CD8-positive, alpha-beta memory T cell (primary cell): ENCODE results near the gene LRP8. TPM values are rescaled to one million over a fixed set of nuclear protein-coding genes. Genes with fewer than 3 reads are reported as not detected.

ENCODE experiments used
- CTCF ChIA-PET: fragments of 350-600 bp; sonication (Branson Sonifier 250); formaldehyde crosslinking; loops from one replicate; lab custom pipeline; 2021; ENCODE audit warnings: antibody characterized with exemption; lab: Charles Lee
- POLR2A ChIA-PET: fragments of 350-600 bp; sonication (Branson Sonifier 250); formaldehyde crosslinking; loops from one replicate; lab custom pipeline; 2021; ENCODE audit warnings: antibody characterized with exemption; lab: Charles Lee
- DNase-seq, 5 donors: peaks; one replicate each; pipeline versions ENCODE4 v3.0.0 to v3.0.0-alpha.2; 2020 to 2022; ENCODE audit warnings: mixed read lengths in 1 of 5
- H3K27ac ChIP-seq: one replicate; pipeline ENCODE4 v1.7.0; 2013; ENCODE audit warnings: low read depth, mild to moderate bottlenecking, low read length, moderate library complexity
- H3K27me3 ChIP-seq: 2 replicates; pipeline ENCODE4 v1.7.0; 2013; ENCODE audit warnings: low read length, mild to moderate bottlenecking; ENCODE audit not compliant: insufficient read depth, poor library complexity, severe bottlenecking
- H3K36me3 ChIP-seq: 2 replicates; pipeline ENCODE4 v1.7.0; 2013; ENCODE audit warnings: mild to moderate bottlenecking, low read length, moderate library complexity; ENCODE audit not compliant: insufficient read depth
- H3K4me1 ChIP-seq: 2 replicates; pipeline ENCODE4 v1.7.0; 2013; ENCODE audit warnings: mild to moderate bottlenecking, low read length, moderate library complexity; ENCODE audit not compliant: insufficient read depth
- H3K4me3 ChIP-seq: 2 replicates; pipeline ENCODE4 v1.7.0; 2013; ENCODE audit warnings: mild to moderate bottlenecking, low read length
- H3K9me3 ChIP-seq: 2 replicates; pipeline ENCODE4 v1.7.0; 2013; ENCODE audit warnings: mild to moderate bottlenecking, low read length
- H3K27ac Mint-ChIP-seq, 8 donors: one replicate each; pipeline ENCODE4 v1.8.0; 2020 to 2021; ENCODE audit warnings: mixed read lengths in 8 of 8, mild to moderate bottlenecking in 6 of 8, inconsistent platforms in 3 of 8, moderate library complexity in 3 of 8
- H3K27me3 Mint-ChIP-seq, 2 donors: one replicate each; pipeline ENCODE4 v1.8.0; 2020 to 2021; ENCODE audit warnings: mixed read lengths in 2 of 2, mild to moderate bottlenecking in 1 of 2, moderate library complexity in 1 of 2
- H3K36me3 Mint-ChIP-seq, 3 donors: one replicate each; pipeline ENCODE4 v1.8.0; 2020 to 2021; ENCODE audit warnings: mixed read lengths in 3 of 3, inconsistent platforms in 1 of 3, mild to moderate bottlenecking in 1 of 3
- H3K4me1 Mint-ChIP-seq, 3 donors: one replicate each; pipeline ENCODE4 v1.8.0; 2020 to 2021; ENCODE audit warnings: mixed read lengths in 3 of 3, inconsistent platforms in 1 of 3, mild to moderate bottlenecking in 1 of 3
- H3K4me3 Mint-ChIP-seq, 7 donors: one replicate each; pipeline ENCODE4 v1.8.0; 2020 to 2021; ENCODE audit warnings: mixed read lengths in 7 of 7, mild to moderate bottlenecking in 6 of 7, moderate library complexity in 4 of 7, inconsistent platforms in 2 of 7
- H3K9me3 Mint-ChIP-seq, 5 donors: one replicate each; pipeline ENCODE4 v1.8.0; 2020 to 2022; ENCODE audit warnings: mixed read lengths in 5 of 5, mild to moderate bottlenecking in 3 of 5, moderate library complexity in 2 of 5, inconsistent platforms in 1 of 5
- polyA plus RNA-seq: library from polyadenylated mRNA; unstranded; fragments of 300-500 nt; fragmentation: Illumina TruSeq; gene quantifications from one replicate; pipeline ENCODE4 v1.2.3, GENCODE V29; 2021
- total RNA-seq, 2 experiments: library from RNA; stranded (reverse); gene quantifications; one replicate each; pipeline ENCODE4 v1.2.3, GENCODE V29; 2021

LRP8 gene
- total and polyA plus RNA-seq, 3 experiments from 2014 or later = 2.7 to 49.7 (median 48.7) TPM

DNA sequence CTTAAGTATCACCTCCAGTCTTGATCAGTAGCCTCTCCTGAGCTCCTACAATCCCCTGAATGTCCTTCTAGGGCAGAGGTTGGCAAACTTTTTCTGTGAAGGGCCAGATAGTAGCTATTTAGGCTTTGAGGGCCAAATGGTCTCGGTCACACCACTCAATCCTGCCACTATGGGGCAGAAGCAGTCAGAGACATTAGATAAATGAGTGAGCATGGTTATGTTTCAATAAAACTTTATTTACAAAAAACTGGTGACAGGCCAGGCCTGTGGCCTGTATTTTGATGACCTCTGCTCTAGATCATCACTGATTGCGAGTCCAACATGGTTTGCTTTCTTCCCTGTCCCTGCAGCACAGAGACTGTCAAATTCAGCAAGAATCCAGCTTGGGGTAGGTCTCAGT lies 36.3 kb downstream of the LRP8 start:
- no peak overlapping the region for H3K4me3 ChIP-seq
- no peaks in the 10 kb centered on the region for H3K9me3 Mint-ChIP-seq
- ChIA-PET POLR2A (no interaction called here), CTCF (interaction anchor here (0.9 kb wide), 1 partner anchor 13 kb away, joined by 4 read pairs; no protein-coding TSS in a partner anchor)
- H3K4me1 ChIP-seq = peaks cover 26% of the 10 kb centered on the region
- peaks cover 0 to 9% (median 6%) of the 10 kb centered on the region in 3 donors for H3K36me3 Mint-ChIP-seq
- no peaks in the 10 kb centered on the region for H3K9me3 ChIP-seq
- H3K4me1 Mint-ChIP-seq = peaks cover 30 to 42% (median 41%) of the 10 kb centered on the region in 3 donors
- no peak overlapping the region for H3K27ac ChIP-seq
- no peak for DNase-seq
- no peaks in the 10 kb centered on the region for H3K36me3 ChIP-seq
- H3K27ac Mint-ChIP-seq = peak overlapping the region in 1 of 8 donors; percentile 4
- no peak overlapping the region for H3K4me3 Mint-ChIP-seq
- no peaks in the 10 kb centered on the region for H3K27me3 ChIP-seq
- H3K27me3 Mint-ChIP-seq = no peaks in the 10 kb centered on the region

DNA sequence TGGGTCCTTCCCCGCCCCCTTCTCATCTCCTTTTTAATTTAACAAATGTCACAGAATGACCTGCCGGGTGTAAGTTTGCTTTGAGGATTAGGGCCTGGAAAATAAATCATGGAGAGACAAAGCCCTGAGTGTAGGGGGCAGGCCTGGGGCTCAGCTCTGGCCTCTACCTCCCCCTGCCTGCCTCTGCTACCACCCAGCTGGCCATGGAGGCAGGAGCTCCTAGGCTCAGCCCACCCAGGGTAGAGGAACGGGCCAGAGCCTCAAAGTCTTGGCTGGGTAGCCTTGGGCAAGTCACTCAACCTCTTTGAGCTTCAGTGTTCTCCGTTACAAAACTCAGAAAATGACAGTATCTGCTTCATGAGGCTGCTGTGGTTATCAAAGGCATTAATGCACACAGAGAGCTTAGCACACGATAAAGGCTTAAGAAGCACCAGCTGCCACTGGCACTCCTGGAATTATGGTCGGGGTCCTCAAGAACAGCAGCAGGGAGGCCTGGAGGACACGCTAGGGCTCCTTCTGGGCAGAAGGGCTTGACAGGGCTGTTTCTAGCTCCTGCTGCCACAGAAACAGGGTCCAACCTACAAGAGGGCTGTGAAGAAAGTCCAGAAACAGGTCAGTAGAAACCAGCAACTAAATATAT lies 39.0 kb downstream of the LRP8 start:
- Mint-ChIP-seq H3K27ac (peak overlapping the region in 1 of 8 donors; percentile 68), H3K4me3 (no peak overlapping the region), H3K36me3 (peaks cover 0 to 9% (median 4%) of the 10 kb centered on the region in 3 donors), H3K9me3 (no peaks in the 10 kb centered on the region), H3K27me3 (no peaks in the 10 kb centered on the region), H3K4me1 (peaks cover 20 to 33% (median 27%) of the 10 kb centered on the region in 3 donors)
- Histone ChIP-seq H3K27ac (no peak overlapping the region), H3K4me1 (peaks cover 12% of the 10 kb centered on the region), H3K4me3 (no peak overlapping the region), H3K9me3 (no peaks in the 10 kb centered on the region), H3K36me3 (no peaks in the 10 kb centered on the region), H3K27me3 (no peaks in the 10 kb centered on the region)
- no peak for DNase-seq
- ChIA-PET POLR2A (interaction anchor here (0.6 kb wide), 1 partner anchor 151 kb away, joined by 3 read pairs; no protein-coding TSS in a partner anchor), CTCF (interaction anchor here (4.7 kb wide), 1 partner anchor 11 kb away, joined by 24 read pairs; no protein-coding TSS in a partner anchor)

DNA sequence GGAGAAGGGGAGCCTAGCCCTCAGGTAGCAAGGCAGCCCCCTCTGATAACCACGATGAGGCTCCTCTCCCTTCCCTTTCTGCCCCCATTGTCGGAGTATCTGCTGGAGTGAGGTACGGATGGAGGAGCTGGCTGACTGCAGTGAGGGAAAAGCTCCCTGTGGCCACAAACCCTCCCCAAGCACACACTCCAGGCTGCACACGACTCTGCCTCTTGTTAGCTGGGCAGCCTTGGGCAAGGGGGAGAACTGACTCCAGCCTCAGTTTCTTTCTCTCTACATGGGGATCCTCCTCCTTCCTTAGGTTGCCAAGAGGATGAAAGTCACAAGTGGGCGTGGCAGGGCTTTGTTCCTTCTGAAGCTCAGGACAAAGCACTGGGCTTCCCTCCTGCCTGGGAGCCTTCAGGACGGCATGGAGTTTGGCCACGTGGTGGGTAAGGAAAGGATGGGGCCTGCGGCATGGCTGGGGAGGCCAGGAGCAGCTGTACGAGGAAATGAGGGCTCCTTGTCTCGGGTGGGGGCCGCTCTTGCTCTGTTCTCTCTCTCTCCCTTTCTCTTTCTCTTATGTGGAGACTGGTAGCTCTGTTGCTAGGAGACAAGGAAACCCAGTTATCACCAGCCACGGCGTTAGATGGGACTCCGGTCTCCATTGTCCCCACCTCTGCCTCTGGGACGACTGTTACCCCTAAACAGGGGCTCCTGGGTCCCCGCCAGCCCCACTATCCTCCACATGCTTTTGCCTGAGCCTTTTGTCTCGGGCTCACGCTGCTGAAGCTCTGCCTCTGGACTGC lies 39.7 kb downstream of the LRP8 start:
- Histone ChIP-seq H3K9me3 (no peaks in the 10 kb centered on the region), H3K4me3 (no peak overlapping the region), H3K27ac (no peak overlapping the region), H3K36me3 (no peaks in the 10 kb centered on the region), H3K27me3 (no peaks in the 10 kb centered on the region), H3K4me1 (peaks cover 5% of the 10 kb centered on the region)
- no peaks in the 10 kb centered on the region for H3K9me3 Mint-ChIP-seq
- no peaks in the 10 kb centered on the region for H3K27me3 Mint-ChIP-seq
- H3K27ac Mint-ChIP-seq = peak overlapping the region in 1 of 8 donors; percentile 70
- no peak for DNase-seq
- peaks cover 0 to 9% (median 4%) of the 10 kb centered on the region in 3 donors for H3K36me3 Mint-ChIP-seq
- H3K4me1 Mint-ChIP-seq = peaks cover 14 to 25% (median 20%) of the 10 kb centered on the region in 3 donors
- no peak overlapping the region for H3K4me3 Mint-ChIP-seq
- POLR2A ChIA-PET = interaction anchor here (0.6 kb wide), 1 partner anchor 150 kb away, joined by 3 read pairs; no protein-coding TSS in a partner anchor
- CTCF ChIA-PET = interaction anchor here (1.6 to 4.7 kb wide), 2 partner anchors 10 to 103 kb away, joined by 3 to 24 read pairs; no protein-coding TSS in a partner anchor

DNA sequence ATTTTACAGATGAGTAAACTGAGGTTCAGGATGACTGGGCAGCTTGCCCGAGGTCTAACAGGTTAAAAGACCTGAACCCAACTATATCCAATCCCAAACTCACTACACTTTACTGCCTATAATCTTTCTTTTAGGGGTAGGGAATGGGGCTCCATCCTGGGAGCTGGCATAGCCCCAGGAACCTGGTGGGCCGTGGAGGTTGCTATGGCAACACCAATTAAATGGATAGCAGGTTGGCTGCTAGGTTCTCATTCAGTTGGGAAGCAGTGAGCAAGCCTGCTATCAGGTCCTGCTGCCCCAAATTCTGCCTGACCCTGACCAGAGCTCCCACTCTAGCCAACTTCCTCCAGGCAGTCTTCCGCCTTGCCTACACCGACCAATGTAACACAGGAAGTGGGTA lies 40.9 kb downstream of the LRP8 start:
- Histone ChIP-seq H3K27me3 (no peaks in the 10 kb centered on the region), H3K4me1 (no peaks in the 10 kb centered on the region), H3K9me3 (no peaks in the 10 kb centered on the region), H3K36me3 (no peaks in the 10 kb centered on the region), H3K27ac (no peak overlapping the region), H3K4me3 (no peak overlapping the region)
- H3K4me3 Mint-ChIP-seq = no peak overlapping the region
- peak overlapping the region in 1 of 8 donors; percentile 38 for H3K27ac Mint-ChIP-seq
- H3K4me1 Mint-ChIP-seq = peaks cover 6 to 17% (median 10%) of the 10 kb centered on the region in 3 donors
- no peak for DNase-seq
- ChIA-PET CTCF (interaction anchor here (0.8 to 4.7 kb wide), 4 partner anchors 9 to 109 kb away, joined by 3 to 24 read pairs (median 3); no protein-coding TSS in a partner anchor), POLR2A (no interaction called here)
- no peaks in the 10 kb centered on the region for H3K27me3 Mint-ChIP-seq
- H3K36me3 Mint-ChIP-seq = peaks cover 0 to 9% (median 4%) of the 10 kb centered on the region in 3 donors
- H3K9me3 Mint-ChIP-seq = no peaks in the 10 kb centered on the region

DNA sequence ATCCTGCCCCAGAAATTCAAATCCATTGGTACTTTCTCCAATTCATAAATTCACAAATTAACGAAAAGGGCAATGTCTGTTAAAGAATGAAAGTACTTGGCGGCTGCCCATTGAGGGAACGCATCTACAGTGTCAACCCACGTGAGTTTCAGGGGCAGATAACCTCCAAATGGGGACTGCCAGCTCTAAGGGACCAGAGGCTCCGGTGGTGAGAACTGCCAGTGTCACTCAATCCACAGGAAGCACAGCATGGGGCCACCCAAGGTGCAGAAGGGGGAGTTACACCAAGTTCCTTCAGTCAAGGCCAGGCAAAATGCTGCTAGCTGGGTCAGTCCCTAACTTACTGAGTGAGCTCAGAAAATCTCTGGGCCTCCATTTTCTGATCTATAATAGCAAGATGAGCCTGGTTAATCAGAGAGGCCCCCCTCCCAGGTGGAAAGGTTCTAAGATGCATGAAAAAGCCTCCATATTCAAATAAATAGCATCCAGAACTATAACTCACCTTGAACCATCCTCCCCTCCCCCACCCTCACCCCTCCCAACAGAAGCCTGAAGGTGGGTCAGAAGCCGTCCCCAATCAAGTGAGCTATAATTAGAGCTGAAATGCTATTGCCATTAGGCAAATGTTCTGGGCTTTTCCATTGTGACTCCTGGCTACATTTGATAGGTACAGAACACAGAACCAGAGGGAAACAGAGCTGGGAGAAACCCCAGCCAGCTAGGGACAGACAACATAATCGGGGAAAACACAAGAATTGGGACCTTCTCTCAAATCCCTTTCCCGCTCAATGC lies 41.7 kb downstream of the LRP8 start:
- DNase-seq = no peak
- ChIA-PET POLR2A (no interaction called here), CTCF (interaction anchor here (1.3 to 4.7 kb wide), 2 partner anchors 8 to 110 kb away, joined by 3 to 24 read pairs; no protein-coding TSS in a partner anchor)
- Histone ChIP-seq H3K27me3 (no peaks in the 10 kb centered on the region), H3K4me3 (no peak overlapping the region), H3K27ac (no peak overlapping the region), H3K36me3 (no peaks in the 10 kb centered on the region), H3K9me3 (no peaks in the 10 kb centered on the region), H3K4me1 (no peaks in the 10 kb centered on the region)
- Mint-ChIP-seq H3K27ac (peak overlapping the region in 1 of 8 donors; percentile 66), H3K27me3 (no peaks in the 10 kb centered on the region), H3K9me3 (no peaks in the 10 kb centered on the region), H3K36me3 (peaks cover 0 to 10% (median 7%) of the 10 kb centered on the region in 3 donors), H3K4me3 (no peak overlapping the region), H3K4me1 (peaks cover 6 to 12% (median 10%) of the 10 kb centered on the region in 3 donors)

DNA sequence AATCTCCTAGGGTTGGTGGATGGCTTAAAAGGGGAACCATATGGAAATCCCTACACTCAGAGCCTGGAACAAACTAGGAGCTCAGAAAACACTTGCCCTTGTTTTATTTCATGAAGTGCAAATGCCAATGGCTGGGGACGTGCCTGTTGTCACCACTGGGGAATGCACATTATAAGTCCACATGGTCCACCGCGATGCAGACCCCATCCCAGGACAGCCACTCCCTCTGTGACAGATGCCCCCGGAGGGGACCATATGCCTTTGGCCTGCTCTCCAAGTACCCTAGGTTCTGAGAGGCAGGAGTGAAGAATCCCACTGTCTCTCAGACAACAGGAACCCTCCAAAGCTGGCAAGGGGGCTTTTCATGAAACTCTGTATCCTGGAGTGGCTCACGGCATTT lies 42.3 kb downstream of the LRP8 start:
- H3K9me3 ChIP-seq = no peaks in the 10 kb centered on the region
- H3K27ac Mint-ChIP-seq = no peak overlapping the region
- no peaks in the 10 kb centered on the region for H3K9me3 Mint-ChIP-seq
- no peak overlapping the region for H3K4me3 ChIP-seq
- H3K4me1 ChIP-seq = no peaks in the 10 kb centered on the region
- H3K27me3 ChIP-seq = no peaks in the 10 kb centered on the region
- H3K4me3 Mint-ChIP-seq = no peak overlapping the region
- ChIA-PET POLR2A (no interaction called here), CTCF (interaction anchor here (1.3 kb wide), 1 partner anchor 110 kb away, joined by 3 read pairs; no protein-coding TSS in a partner anchor)
- peaks cover 6 to 12% (median 10%) of the 10 kb centered on the region in 3 donors for H3K4me1 Mint-ChIP-seq
- peaks cover 0 to 12% (median 7%) of the 10 kb centered on the region in 3 donors for H3K36me3 Mint-ChIP-seq
- no peaks in the 10 kb centered on the region for H3K27me3 Mint-ChIP-seq
- no peak for DNase-seq
- H3K36me3 ChIP-seq = no peaks in the 10 kb centered on the region
- no peak overlapping the region for H3K27ac ChIP-seq

DNA sequence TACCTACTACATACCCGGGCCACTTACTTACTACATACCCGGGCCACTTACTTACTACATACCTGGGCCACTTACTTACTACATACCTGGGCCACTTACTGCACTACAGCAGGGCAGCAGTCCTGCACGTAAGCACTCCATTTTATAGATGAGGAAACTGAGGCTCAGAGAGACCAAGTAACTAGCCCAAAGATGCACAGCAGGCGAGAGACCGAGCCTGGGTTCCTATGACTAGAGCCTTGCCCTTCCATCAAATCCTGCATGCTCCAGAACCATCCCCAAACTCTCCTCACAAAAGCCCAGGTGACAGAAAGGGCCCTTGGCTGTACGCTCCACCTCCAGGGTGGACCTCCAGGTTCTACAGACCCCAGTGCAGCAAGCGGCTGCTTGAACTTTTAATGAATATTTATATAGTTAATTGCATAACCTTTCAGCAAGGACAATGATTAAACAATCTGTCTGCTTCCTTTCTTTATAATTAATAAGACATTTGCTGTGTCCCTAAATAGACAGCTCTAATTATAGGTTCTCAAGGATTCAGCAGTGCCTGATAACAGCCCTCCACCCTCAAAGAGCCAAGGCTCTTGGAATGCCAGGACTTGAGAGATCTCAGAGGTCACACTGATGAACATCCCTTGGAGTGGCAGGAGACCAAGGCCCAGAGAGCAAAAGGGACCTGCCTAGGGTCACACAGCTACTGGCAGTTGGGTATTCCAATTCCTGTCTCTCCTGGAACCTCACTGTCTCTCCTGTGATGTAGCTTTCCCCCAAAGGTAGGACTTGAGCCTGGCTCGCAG lies 43.4 kb downstream of the LRP8 start:
- POLR2A ChIA-PET = no interaction called here
- Histone ChIP-seq H3K36me3 (no peaks in the 10 kb centered on the region), H3K4me3 (no peak overlapping the region), H3K27ac (no peak overlapping the region), H3K9me3 (no peaks in the 10 kb centered on the region), H3K27me3 (no peaks in the 10 kb centered on the region), H3K4me1 (no peaks in the 10 kb centered on the region)
- H3K27ac Mint-ChIP-seq = peak overlapping the region in 2 of 8 donors; percentile 21 to 23
- no peaks in the 10 kb centered on the region for H3K27me3 Mint-ChIP-seq
- peaks cover 0 to 18% (median 4%) of the 10 kb centered on the region in 3 donors for H3K36me3 Mint-ChIP-seq
- CTCF ChIA-PET = no interaction called here
- peaks cover 6 to 12% (median 10%) of the 10 kb centered on the region in 3 donors for H3K4me1 Mint-ChIP-seq
- no peak for DNase-seq
- no peak overlapping the region for H3K4me3 Mint-ChIP-seq
- H3K9me3 Mint-ChIP-seq = no peaks in the 10 kb centered on the region
